Left cardiac atrium (tissue), 4 donors: Measurements from ENCODE around the gene PRUNE2. TPM values are rescaled to one million over a fixed set of nuclear protein-coding genes. Genes with fewer than 3 reads are reported as not detected.

Experiments
- ATAC-seq, 2 donors: fragments of 200-7000 bp; cut with Tn5 transposase; one replicate each; pipeline ENCODE4 v1.9.1; 2020; ENCODE audit warnings: mild to moderate bottlenecking in 2 of 2, moderate library complexity in 2 of 2
- DNase-seq: peaks from one replicate; pipeline ENCODE4 v3.0.0-alpha.2; 2020
- intact Hi-C, 2 donors: fragments of 100-400 bp; cut with DNase I; formaldehyde crosslinking; loops; one replicate each; pipeline versions ENCODE4 v1.14.1 to v1.15.1; 2022 to 2023
- total RNA-seq, 2 donors: library from RNA; stranded (reverse); fragmentation: NEBNext Ultra II Directional; extraction: Animal tissue kit (Norgen Biotek cat#: 25700); gene quantifications; one replicate each; pipeline ENCODE4 v1.2.1, GENCODE V29; 2021
- donor health status: DM: no; HTN: yes; CAD: no.
- donor health status: DM: no; HTN: yes; CAD: no; lungs with severe emphysema.
- donor health status: DM: yes; HTN: yes; CAD: no.
- donor health status: Dilated cardiomyopathy.

PRUNE2 gene
- total RNA-seq, 2 donors from 2014 or later, result 33.1 to 37.5 TPM

DNA sequence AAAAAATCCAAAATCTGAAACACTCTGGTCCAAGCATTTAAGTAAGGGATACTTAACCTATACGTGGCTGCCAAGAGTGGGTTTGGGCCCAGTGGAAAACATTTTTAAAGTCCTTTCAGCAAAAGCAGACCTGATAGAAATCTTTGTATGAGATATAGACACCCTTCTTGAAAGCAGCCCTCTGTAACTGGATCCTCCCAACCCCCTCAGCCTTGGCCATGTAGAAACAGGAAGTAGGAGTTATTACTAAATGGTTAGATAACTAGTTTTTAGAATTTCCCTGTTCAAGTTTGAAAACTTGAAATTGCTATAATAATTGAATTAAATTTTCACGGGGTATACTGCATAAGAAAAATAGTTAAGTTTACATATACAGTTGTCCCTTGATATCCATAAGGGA, 253.0 kb downstream of the PRUNE2 start:
- no peak for DNase-seq
- intact Hi-C loops, result loop anchor here in 1 of 2 donors (10.0 kb wide), 1 partner anchor 48 kb away; no protein-coding TSS in a partner anchor
- peak in 1 of 2 donors; percentile 35 for ATAC-seq

DNA sequence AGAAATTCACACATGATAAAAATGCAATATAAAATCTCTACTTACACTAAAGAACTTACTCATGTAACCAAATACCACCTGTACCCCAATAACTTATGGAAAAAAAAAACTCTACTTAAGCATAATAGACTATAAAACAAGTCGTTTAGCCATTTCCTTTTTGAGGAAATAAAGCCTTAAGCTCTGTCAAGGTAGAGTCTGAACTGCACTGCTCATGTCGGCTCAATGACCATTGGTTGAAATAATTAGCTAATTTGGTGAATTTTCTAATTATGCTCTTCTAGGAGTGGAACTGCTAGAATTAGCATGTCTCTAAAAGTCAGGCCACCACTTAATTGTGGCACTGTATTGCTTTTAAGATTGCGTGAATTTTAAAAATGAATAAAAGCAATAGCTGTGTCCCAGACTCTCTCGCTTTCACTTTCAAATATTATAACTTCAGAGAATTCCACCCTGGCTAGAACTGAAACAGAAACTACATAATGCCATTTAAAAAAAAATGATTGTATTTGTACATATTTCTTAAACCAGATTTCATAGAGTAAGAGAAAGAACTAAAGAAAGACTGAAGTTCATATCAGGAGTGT, 254.7 kb downstream of the PRUNE2 start:
- ATAC-seq (no peak), DNase-seq (no peak)
- intact Hi-C loops, result loop anchor here in 1 of 2 donors (10.0 kb wide), 1 partner anchor 46 kb away; no protein-coding TSS in a partner anchor

DNA sequence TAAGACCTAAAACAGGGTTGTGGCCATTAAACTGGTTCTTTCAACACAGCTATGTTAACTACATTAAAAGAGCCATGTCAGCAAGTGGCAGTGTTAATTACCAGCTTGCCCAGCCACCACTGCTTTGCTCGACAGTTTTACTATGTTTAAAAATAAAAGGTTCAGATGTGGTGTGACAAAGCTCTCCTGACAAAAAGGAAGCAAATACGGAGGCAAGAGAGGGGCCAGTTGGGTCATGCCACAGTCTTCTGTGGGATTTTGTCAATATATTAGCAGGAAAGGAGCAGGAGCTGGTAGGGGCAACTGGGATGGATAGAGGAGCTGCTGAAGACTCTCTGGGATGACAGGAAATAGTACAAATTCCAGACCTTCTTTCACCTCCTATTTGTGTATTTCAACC, 255.2 kb downstream of the PRUNE2 start:
- ATAC-seq, result no peak
- intact Hi-C loops, result loop anchor here in 1 of 2 donors (10.0 kb wide), 1 partner anchor 46 kb away; no protein-coding TSS in a partner anchor
- DNase-seq, result no peak

DNA sequence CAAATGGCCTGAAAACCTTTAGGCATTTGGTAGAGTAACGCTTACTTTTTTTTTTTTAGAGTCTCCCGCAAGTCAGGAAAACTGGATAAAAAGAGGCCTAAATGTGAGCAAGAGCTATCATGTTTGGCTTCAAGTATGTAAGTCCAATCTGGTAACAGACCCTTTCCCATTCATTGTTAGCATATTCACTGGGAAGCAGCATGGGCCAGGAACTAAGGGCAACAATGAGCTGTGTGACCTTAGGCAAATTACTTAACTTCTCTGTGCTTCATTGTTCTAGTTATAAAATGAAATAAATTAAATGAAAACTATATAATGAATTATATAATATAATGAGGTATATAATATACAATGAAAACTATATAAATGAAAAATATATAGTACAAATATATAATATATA, 256.0 kb downstream of the PRUNE2 start:
- intact Hi-C loops, result loop anchor here in 1 of 2 donors (10.0 kb wide), 1 partner anchor 45 kb away; no protein-coding TSS in a partner anchor
- DNase-seq, result no peak
- ATAC-seq, result no peak

DNA sequence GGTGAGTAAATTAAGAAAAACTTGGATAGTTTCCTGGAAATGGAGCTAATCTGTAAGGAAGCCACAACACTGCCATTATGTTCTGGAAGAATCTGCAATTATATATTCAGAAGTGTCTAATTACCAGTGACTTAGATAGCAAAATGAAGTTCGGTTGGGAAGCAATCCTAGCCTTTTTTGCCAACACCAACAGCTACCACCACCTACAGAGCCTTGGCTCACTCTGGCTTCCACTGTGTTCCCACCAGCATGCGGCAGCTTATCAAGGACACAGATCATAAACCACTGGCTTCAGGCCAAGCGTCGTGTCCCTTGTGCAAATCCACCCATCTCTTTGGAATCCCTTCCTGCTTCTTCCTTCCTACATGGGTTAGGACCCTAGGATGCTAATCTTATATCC, 259.7 kb downstream of the PRUNE2 start:
- ATAC-seq (no peak), DNase-seq (no peak)
- intact Hi-C loops, result no loop called here

DNA sequence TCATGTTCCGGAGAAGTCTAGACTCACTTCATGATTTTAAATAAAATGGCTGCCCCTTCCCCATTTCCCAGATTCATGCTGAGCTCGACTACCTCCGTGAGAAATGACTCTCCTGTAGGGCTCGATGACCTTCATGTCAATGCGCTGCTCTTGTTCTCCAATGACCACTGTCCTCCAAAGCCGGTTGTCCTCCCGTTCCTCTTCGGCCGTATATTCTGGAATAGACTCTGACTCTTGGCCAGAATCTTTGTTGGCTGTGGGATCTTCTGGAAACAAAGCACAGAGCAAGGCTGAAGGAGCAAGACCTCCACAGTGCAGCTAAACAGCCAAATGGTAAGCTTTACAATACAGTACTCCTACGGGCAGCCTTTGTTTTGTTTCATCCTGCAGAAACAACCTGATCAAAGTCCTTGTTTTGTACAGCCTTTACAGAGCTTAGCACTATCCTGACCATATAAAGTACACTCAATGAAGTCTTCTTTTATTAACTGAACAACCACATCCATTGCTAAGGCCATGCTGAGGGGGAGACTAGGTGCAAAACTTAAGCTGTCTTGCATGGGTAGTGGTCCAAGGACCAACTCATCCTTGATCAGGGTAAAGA, 261.2 kb downstream of the PRUNE2 start:
- no peak for ATAC-seq
- intact Hi-C loops, result no loop called here

DNA sequence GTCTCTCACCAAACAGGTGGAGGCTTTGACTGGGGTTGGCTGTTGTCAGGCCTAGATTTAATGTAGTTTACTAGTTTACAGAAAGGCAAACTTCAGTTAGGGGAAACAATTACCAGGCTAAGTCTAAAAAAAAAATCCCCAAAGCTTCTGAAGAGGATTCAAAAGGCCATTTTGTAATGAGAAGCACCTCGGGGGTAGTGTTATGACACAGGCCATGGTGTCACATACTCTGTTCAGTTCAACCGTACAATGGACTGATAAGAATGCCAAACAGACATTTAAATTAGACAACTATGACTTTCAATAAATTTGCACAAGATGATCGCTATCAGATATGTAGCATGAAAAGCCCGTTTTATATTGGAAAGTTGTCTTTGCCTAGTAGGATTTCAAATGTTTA, 261.7 kb downstream of the PRUNE2 start:
- ATAC-seq, result no peak
- intact Hi-C loops, result no loop called here
- DNase-seq, result no peak

More for the DNA sequence above, 261.2 kb downstream of the PRUNE2 start:
- no peak for DNase-seq

DNA sequence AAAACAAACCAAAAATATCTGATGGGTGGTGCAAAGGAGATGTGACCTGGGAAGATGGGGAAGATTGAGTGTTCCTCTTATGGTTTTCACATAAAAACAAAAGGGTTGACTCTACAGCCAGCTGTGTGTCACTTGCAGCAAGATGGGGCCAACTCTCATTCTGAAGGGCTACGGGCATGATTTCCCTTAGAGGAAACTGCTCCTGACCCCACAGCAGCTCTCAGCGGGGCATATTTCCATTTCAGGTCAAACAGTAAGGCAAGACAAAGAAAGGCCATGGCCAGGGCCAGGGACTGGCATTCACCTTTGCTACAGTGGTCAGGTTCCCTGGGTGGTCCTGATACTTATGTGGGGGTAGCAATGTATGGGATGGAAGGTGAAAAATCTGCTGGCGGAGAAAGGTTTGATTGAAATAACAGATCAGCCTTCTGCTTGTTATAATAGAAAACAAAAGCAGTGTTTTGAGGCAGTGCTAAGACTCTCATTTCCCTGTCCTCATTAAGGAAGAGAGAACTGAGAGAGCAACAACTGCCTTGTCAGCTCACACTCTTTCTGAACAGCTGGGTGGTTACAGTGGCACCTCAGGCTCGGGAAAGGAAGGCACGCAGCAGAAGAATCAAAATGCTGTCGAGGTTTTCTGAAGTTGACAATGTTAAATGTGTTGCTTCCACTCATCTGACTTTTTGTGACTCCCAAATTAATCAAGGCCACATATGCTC, 262.4 kb downstream of the PRUNE2 start:
- ATAC-seq (peak; percentile 47 to 73), DNase-seq (no peak)
- intact Hi-C loops, result no loop called here

DNA sequence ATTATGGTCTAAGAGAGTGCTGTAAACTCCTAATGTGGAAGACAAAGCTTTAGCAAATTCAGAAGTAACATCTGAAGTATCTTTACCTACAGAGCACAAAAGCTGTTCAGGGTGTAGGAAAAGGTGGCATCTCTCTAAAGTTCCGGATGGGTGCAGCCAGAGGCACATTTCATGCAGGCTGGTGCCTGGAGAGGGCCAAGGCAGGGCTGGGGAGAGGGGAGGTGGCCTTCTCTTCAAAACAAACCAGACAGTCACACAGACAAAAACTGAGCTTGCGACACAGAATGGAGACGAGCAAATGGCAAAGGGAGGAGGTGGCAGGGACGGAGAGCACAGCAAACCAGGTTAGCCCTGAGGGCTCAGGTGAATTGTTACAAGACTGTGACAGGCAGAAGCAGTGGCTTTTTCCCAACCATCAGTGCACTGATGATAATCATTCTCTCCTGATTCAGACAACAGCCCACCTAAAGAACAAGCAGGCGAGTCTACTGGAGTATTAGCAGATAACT, 263.2 kb downstream of the PRUNE2 start:
- no peak for ATAC-seq
- intact Hi-C loops, result no loop called here

DNA sequence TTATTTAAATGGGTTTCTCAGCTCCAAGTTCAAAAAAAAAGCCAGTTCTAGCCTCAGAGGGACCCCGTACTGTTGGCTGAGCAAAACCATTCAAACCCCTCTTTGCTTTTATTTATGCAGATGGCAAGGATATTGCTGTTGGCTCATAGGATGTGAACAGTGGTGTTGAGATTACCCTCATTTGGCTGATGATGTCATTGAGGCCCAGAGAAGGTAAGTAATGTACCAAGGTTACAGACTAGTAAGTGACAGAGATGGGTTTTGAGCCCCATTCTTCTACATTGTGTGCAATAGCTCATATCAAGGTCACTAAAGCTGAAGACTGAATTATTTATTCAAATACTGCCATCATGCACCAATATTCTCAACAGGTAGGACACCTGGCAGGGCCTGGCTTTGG, 263.8 kb downstream of the PRUNE2 start:
- DNase-seq (no peak), ATAC-seq (no peak)
- intact Hi-C loops, result no loop called here

More for the DNA sequence above, 263.2 kb downstream of the PRUNE2 start:
- DNase-seq, result no peak

DNA sequence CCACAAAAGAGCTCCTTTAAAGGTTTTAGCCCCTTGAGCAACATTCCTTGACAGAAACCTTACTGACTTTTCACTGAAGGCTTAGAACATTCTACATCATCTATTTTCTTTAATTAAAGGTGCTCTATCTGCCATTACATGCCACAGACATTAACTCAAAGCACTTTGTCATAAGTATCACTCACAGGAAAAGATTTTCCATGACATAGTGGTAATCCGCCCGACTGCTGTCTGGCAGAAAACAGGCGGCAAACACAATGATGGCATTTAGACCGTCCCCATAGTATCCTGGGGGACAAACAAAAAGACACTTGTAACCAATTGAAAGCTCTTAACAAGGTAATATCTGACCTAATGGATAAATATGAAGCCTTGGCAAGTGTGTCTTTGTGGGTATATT, 267.9 kb downstream of the PRUNE2 start:
- intact Hi-C loops, result no loop called here
- no peak for DNase-seq
- ATAC-seq, result no peak

DNA sequence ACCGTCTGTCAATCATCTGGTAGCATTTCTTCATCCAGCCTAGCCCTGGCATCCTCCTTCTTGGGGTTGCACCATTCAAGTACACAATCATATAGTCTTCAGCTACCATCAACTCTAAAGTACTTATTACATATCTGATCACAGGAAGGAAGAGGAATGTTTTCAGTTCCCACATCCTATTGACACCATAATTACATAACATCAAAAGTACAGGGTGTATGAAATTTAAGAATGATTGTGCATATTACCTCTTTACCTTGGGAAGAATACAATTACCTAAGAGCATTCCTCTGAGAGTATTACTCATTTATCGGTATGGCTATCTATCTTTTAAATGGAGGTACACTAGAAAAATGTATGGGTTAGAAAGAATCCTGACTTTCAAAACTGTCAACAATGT, 268.5 kb downstream of the PRUNE2 start:
- DNase-seq (no peak), ATAC-seq (no peak)
- intact Hi-C loops, result no loop called here

DNA sequence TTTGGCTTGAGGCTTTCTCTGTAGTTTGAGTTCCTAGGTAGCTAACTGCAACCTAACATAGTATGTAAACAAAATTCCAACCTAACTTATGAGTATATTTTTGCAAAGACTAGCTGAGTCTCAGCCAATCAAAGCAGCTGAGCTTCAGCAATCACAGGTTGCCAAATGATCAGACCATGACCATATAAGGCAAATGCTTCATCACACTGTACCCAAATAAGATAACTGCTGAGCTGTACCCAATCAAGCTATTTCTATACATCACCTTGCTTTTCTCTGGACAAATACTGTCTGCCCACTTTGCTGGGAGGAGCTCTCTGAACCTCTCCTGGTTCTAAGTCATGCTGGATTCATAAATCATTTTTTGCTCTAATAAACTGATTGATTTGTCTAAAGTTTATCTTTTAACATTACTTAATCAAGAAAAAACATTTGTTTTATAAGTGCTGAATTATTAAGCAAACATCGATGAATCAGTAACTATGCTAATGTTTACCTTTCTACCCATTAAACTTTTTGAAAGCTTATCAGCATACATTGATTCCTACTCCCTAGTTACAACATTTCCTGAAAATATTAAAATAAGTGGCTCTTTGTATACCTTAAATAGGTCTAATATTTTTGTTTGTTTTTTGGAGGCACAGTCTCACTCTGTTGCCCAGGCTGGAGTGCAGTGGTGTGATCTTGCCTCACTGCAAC, 271.4 kb downstream of the PRUNE2 start:
- DNase-seq, result no peak
- no peak for ATAC-seq
- intact Hi-C loops, result no loop called here

DNA sequence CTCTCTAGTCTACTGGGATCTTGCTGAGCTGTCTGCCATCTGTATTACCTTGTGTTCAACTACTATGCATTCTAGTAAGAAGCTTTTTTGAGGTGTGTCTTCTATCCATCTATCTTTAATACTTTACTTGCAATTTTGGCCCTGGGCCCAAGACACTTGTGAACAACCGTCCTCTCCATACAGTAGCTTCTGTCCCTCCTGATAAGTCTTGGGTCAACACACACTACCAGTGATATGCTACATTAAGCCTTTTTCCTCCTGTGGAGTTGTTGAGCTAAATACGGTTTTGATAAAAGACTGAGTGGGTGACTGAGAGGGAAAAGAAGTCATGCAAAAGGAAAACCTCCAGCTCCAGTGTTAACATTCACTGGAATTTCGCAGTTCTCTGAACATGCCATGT, 275.0 kb downstream of the PRUNE2 start:
- intact Hi-C loops, result no loop called here
- DNase-seq, result no peak
- no peak for ATAC-seq

DNA sequence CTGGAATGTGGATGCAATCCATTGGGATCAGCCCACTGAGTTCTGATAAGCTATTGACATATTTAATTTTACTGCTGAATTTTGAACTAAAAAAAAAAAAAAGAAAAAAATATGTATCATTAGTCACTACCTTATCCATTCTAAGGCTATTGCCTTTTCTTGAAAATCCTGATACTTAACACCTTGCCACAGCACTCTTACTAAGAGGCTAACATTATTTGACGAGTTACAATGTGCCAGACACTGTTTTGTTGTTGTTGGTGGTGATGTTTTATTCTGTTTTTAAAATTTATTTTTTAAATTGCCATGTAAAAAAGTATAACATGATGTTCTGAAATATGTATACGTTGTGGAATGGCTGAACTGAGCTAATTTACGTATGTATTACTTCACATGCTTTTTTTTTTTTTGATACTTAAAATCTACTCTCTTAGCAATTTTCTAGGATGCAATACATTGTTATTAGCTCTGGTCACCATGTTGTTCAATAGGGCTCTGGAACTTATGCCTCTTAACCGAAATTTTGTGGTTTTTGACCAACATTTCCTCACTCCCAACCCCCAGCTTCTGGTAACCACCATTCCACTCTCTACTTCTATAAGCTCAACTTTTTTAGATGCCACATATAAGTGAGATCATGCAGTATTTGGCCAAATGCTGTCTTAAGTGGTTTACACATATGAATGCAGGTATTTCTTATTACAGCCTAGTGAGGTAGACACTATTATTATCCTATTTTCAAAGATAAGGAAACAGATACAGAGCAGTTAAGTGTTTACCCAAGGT, 276.5 kb downstream of the PRUNE2 start:
- intact Hi-C loops, result no loop called here
- ATAC-seq, result no peak
- no peak for DNase-seq

DNA sequence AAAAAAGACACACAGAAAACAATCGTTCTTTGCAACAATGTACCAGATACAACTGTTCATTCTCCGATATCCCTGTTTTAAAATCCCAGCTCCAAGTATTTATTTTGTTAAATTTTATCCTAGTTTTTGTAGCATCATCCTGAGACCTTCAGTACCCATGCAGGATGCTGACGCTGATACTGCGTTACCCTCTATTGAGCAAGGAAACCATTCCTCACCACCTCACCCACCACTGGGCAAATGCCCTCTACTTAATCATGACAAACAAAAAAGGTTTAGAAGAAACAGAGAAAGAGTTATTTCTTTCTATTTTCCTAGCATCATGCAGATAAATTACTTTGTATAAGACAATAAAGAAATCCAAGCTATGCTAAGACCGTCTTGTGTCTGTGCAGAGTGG, 277.8 kb downstream of the PRUNE2 start:
- intact Hi-C loops, result no loop called here
- DNase-seq (no peak), ATAC-seq (no peak)

DNA sequence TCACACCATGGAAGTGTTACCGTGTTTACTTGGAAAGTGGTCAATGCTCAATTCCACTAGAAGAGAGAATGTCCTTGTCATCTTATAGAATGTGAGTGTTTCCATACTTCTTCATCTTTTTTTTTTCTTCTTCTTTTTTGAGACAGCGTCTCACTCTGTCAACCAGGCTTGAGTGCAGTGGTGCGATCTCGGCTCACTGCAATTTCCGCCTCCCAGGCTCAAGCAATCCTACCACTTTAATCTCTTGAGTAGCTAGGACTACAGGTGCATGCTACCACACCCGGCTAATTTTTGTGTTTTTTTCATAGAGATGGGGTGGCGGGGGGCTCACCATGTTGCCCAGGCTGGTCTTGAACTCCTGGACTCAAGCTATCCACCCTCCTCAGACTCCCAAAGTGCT, 278.9 kb downstream of the PRUNE2 start:
- no peak for DNase-seq
- ATAC-seq, result no peak
- intact Hi-C loops, result no loop called here

DNA sequence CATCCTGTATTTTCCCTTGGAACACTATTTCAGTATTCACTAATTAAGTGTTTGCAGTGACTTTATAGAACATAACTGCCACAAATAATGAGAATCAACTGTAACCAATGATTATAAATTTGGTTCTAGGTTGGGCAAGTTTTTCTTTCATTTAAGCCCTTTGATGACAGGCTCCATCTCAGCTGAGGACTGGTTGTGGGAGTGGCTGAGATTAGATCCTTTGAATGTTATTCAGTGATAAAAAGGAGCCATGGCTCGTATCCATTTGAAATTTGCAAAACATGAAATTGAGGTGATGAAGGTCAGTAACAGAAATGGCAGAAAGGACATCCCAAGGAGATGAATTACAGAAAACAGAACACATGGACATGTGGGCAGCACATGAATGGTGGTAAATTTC, 279.8 kb downstream of the PRUNE2 start:
- intact Hi-C loops, result no loop called here
- DNase-seq (no peak), ATAC-seq (no peak)
